ENCODE results near the gene ANKRD29. TPM values are rescaled to one million over a fixed set of nuclear protein-coding genes. Genes with fewer than 3 reads are reported as not detected.

The ANKRD29 gene
- 1 to 10 TPM; 5.6 to 8.5 TPM for total RNA-seq

GRCh38 chr18:23662309-23663263, at the start of gene ANKRD29:
Gene ANKRD29 (minus strand): TSS chr18:23662911. CDS start chr18:23662730, 181 bp downstream.
- WGBS = 3% methylated on average over 39 of the region's 86 CpGs
- H3K4me1 ChIP-seq (replicated peaks) = no peaks in the 10 kb centered on the region
- intact Hi-C loops (cut with DNase I) = no loop called here
- peak within 1 kb of the TSS; percentile 44 to 53 for H3K4me3 ChIP-seq
- no peaks in the 10 kb centered on the region for H3K27me3 ChIP-seq (replicated peaks; ENCODE audit: insufficient read depth)
- H3K9me3 ChIP-seq = no peaks in the 10 kb centered on the region
- no peaks in the 10 kb centered on the region for H3K36me3 ChIP-seq
- peak within 1 kb of the TSS in 1 of 2 donors; percentile 13 for H3K27ac ChIP-seq
- DNase-seq (ENCODE audit: low spot score) = peak; percentile 15
- TF ChIP-seq POLR2A (IDR thresholded peaks at IDR 0.05) (no peak), CTCF (IDR thresholded peaks at IDR 0.05) (no peak), POLR2AphosphoS5 (IDR thresholded peaks at IDR 0.05) (no peak)

GRCh38 chr18:23712445-23712844, 49.7 kb upstream of the ANKRD29 start:
- Histone ChIP-seq H3K4me1 (replicated peaks) (no peaks in the 10 kb centered on the region), H3K9me3 (no peaks in the 10 kb centered on the region), H3K36me3 (no peaks in the 10 kb centered on the region), H3K4me3 (no peak overlapping the region), H3K27ac (no peak overlapping the region), H3K27me3 (replicated peaks; ENCODE audit: insufficient read depth) (no peaks in the 10 kb centered on the region)
- no peak for DNase-seq (ENCODE audit: low spot score)
- intact Hi-C loops (cut with DNase I) = no loop called here
- no peak for TF ChIP-seq POLR2AphosphoS5 (IDR thresholded peaks at IDR 0.05)
- no peak for TF ChIP-seq POLR2A (IDR thresholded peaks at IDR 0.05)
- TF ChIP-seq CTCF (IDR thresholded peaks at IDR 0.05) = no peak
- WGBS = 75% methylated on average over 3 of the region's 3 CpGs

- WGBS = 87% methylated on average over 1 of the region's 1 CpG
- Histone ChIP-seq H3K4me3 (no peak overlapping the region), H3K9me3 (no peaks in the 10 kb centered on the region), H3K27ac (no peak overlapping the region), H3K36me3 (no peaks in the 10 kb centered on the region), H3K4me1 (replicated peaks) (no peaks in the 10 kb centered on the region), H3K27me3 (replicated peaks; ENCODE audit: insufficient read depth) (no peaks in the 10 kb centered on the region)
- no peak for DNase-seq (ENCODE audit: low spot score)
- no peak for TF ChIP-seq CTCF (IDR thresholded peaks at IDR 0.05)
- TF ChIP-seq POLR2AphosphoS5 (IDR thresholded peaks at IDR 0.05) = no peak
- no peak for TF ChIP-seq POLR2A (IDR thresholded peaks at IDR 0.05)
- intact Hi-C loops (cut with DNase I) = no loop called here
Observed at GRCh38 chr18:23711426-23711825, 48.7 kb upstream of the ANKRD29 start.

- H3K27me3 ChIP-seq (replicated peaks; ENCODE audit: insufficient read depth) = no peaks in the 10 kb centered on the region
- 66% methylated on average over 1 of the region's 1 CpG for WGBS
Observed at GRCh38 chr18:23710946-23711345, 48.2 kb upstream of the ANKRD29 start.

More at GRCh38 chr18:23710946-23711345, 48.2 kb upstream of the ANKRD29 start:
- Histone ChIP-seq H3K9me3 (no peaks in the 10 kb centered on the region), H3K36me3 (no peaks in the 10 kb centered on the region), H3K4me1 (replicated peaks) (no peaks in the 10 kb centered on the region), H3K4me3 (no peak overlapping the region), H3K27ac (no peak overlapping the region)
- intact Hi-C loops (cut with DNase I) = no loop called here
- TF ChIP-seq CTCF (IDR thresholded peaks at IDR 0.05) (no peak), POLR2A (IDR thresholded peaks at IDR 0.05) (no peak), POLR2AphosphoS5 (IDR thresholded peaks at IDR 0.05) (no peak)
- DNase-seq (ENCODE audit: low spot score) = no peak

All from prostate gland (tissue), 2 donors.